GM23338 (cell line): Measurements from ENCODE around the gene EIF5A2. TPM values are rescaled to one million over a fixed set of nuclear protein-coding genes. Genes with fewer than 3 reads are reported as not detected.

ENCODE experiments used
- ATAC-seq: fragments of 200-7000 bp; cut with Tn5 transposase; 3 replicates; pipeline ENCODE4 v1.9.1; 2020
- DNase-seq: peaks from one replicate; pipeline ENCODE4 v3.0.0-alpha.2; 2015; ENCODE audit warnings: low spot score
- H2AFZ ChIP-seq: fragments of 200-600 bp; sonication (generic); 2 replicates; pipeline ENCODE4 v1.8.0; 2016; ENCODE audit warnings: antibody characterized with exemption, mild to moderate bottlenecking, moderate library complexity
- H3F3A ChIP-seq: fragments of 200-600 bp; sonication (generic); replicated peaks from 2 replicates; pipeline ENCODE4 v1.8.0; 2017; ENCODE audit warnings: antibody characterized with exemption, mixed run types, low read depth
- H3K27ac ChIP-seq: fragments of 200-600 bp; sonication (generic); 2 replicates; pipeline ENCODE4 v1.6.1; 2016; ENCODE audit warnings: low read depth
- H3K27me3 ChIP-seq: fragments of 200-600 bp; sonication (generic); 2 replicates; pipeline ENCODE4 v1.8.0; 2016; ENCODE audit warnings: mild to moderate bottlenecking, mixed run types, moderate library complexity; ENCODE audit not compliant: insufficient read depth
- H3K36me3 ChIP-seq: fragments of 200-600 bp; sonication (generic); 2 replicates; pipeline ENCODE4 v1.8.0; 2016; ENCODE audit warnings: mild to moderate bottlenecking; ENCODE audit not compliant: insufficient read depth
- H3K4me1 ChIP-seq: fragments of 200-600 bp; sonication (generic); 2 replicates; pipeline ENCODE4 v1.8.0; 2016; ENCODE audit warnings: mild to moderate bottlenecking, moderate library complexity; ENCODE audit not compliant: insufficient read depth
- H3K4me2 ChIP-seq: fragments of 200-600 bp; sonication (generic); 2 replicates; pipeline ENCODE4 v1.7.1; 2017; ENCODE audit warnings: mixed run types
- H3K4me3 ChIP-seq: fragments of 200-600 bp; sonication (generic); 2 replicates; pipeline ENCODE4 v1.6.1; 2016; ENCODE audit warnings: mixed run types
- H3K79me2 ChIP-seq: fragments of 200-600 bp; sonication (generic); replicated peaks from 2 replicates; pipeline ENCODE4 v1.8.0; 2017; ENCODE audit warnings: mild to moderate bottlenecking; ENCODE audit not compliant: insufficient read depth
- H3K9me2 ChIP-seq: fragments of 200-600 bp; sonication (generic); 2 replicates; pipeline ENCODE4 v1.8.0; 2017; ENCODE audit not compliant: insufficient read depth
- H4K20me1 ChIP-seq: fragments of 200-600 bp; sonication (generic); replicated peaks from 2 replicates; pipeline ENCODE4 v1.8.0; 2017; ENCODE audit warnings: mild to moderate bottlenecking; ENCODE audit not compliant: insufficient read depth
- H3K27ac Mint-ChIP-seq: 2 replicates; pipeline ENCODE4 v1.8.0; 2020; ENCODE audit warnings: inconsistent platforms, mild to moderate bottlenecking, moderate library complexity, mixed read lengths
- H3K27me3 Mint-ChIP-seq: 3 replicates; pipeline ENCODE4 v1.8.0; 2022; ENCODE audit warnings: low read depth, mild to moderate bottlenecking, moderate library complexity, mixed read lengths, inconsistent platforms; ENCODE audit not compliant: insufficient read depth, poor library complexity
- H3K36me3 Mint-ChIP-seq: 3 replicates; pipeline ENCODE4 v1.8.0; 2021; ENCODE audit warnings: low read depth, mild to moderate bottlenecking, inconsistent platforms, moderate library complexity, mixed read lengths
- H3K4me1 Mint-ChIP-seq: 3 replicates; pipeline ENCODE4 v1.8.0; 2020; ENCODE audit warnings: mild to moderate bottlenecking, inconsistent platforms, mixed read lengths
- H3K4me3 Mint-ChIP-seq: 3 replicates; pipeline ENCODE4 v1.8.0; 2021; ENCODE audit warnings: moderate library complexity, mild to moderate bottlenecking, inconsistent platforms, mixed read lengths
- H3K9me3 Mint-ChIP-seq: 3 replicates; pipeline ENCODE4 v1.8.0; 2020; ENCODE audit warnings: moderate library complexity, mild to moderate bottlenecking, inconsistent platforms, mixed read lengths
- CREB1 ChIP-seq: fragments of 250-450 bp; sonication (Bioruptor Pico); IDR thresholded peaks from 2 replicates; pipeline ENCODE4 v1.5.0; 2020; ENCODE audit warnings: low read depth, mild to moderate bottlenecking, moderate library complexity
- EZH2 ChIP-seq: fragments of 200-600 bp; sonication (generic); IDR thresholded peaks from one replicate; pipeline ENCODE4 v1.8.0; 2017; ENCODE audit warnings: antibody characterized with exemption, mild to moderate bottlenecking, low read depth; ENCODE audit not compliant: unreplicated experiment
- EZH2phosphoT487 ChIP-seq: fragments of 200-600 bp; sonication (generic); IDR thresholded peaks from one replicate; pipeline ENCODE4 v1.8.1; 2018; ENCODE audit warnings: antibody characterized with exemption; ENCODE audit not compliant: unreplicated experiment
- JUNB ChIP-seq: IDR thresholded peaks from one replicate; pipeline ENCODE4 v1.6.1; 2016; ENCODE audit warnings: antibody characterized with exemption; ENCODE audit not compliant: unreplicated experiment
- NANOG ChIP-seq: IDR thresholded peaks from 2 replicates; pipeline ENCODE4 v1.6.1; 2016; ENCODE audit warnings: antibody characterized with exemption, borderline replicate concordance
- POLR2AphosphoS5 ChIP-seq: IDR thresholded peaks from 2 replicates; pipeline ENCODE4 v1.6.1; 2016; ENCODE audit warnings: antibody characterized with exemption, low read depth
- STAT1 ChIP-seq: IDR thresholded peaks from one replicate; pipeline ENCODE4 v1.6.1; 2016; ENCODE audit warnings: antibody characterized with exemption; ENCODE audit not compliant: unreplicated experiment
- ZNF114 ChIP-seq: fragments of 250-450 bp; sonication (Bioruptor Pico); IDR thresholded peaks from 2 replicates; pipeline ENCODE4 v1.5.0; 2020; ENCODE audit warnings: mild to moderate bottlenecking, moderate library complexity
- ZNF331 ChIP-seq: fragments of 250-450 bp; sonication (Bioruptor Pico); IDR thresholded peaks from 2 replicates; pipeline ENCODE4 v1.5.0; 2020; ENCODE audit warnings: low read depth, mild to moderate bottlenecking, moderate library complexity
- polyA plus RNA-seq: library from polyadenylated mRNA; unstranded; fragments of >200 nt; fragmentation: Nextera tagmentation; extraction: Ambion mirVana; gene quantifications from 2 replicates; pipeline ENCODE4 v1.2.1, GENCODE V29; 2016
- total RNA-seq: library from RNA; depleted of rRNA; stranded (reverse); fragments of >200 nt; shearing (Covaris generic); gene quantifications from 2 replicates; pipeline ENCODE4 v1.2.3, GENCODE V29; 2014
- TF ChIP-seq, protein P1 (sequence below), 2 experiments: fragments of 200-600 bp in 1 of 2; sonication (generic) in 1 of 2; conservative IDR thresholded peaks; 2 replicates each; pipeline versions ENCODE4 v1.5.1 to v1.6.1; 2016 to 2017; ENCODE audit warnings: antibody characterized with exemption in 2 of 2, low read depth in 2 of 2, mild to moderate bottlenecking in 2 of 2, moderate library complexity in 1 of 2
- TF ChIP-seq, protein P2 (sequence below): fragments of 250-450 bp; sonication (Bioruptor Pico); IDR thresholded peaks from 2 replicates; pipeline ENCODE4 v1.5.0; 2020; ENCODE audit warnings: mild to moderate bottlenecking, moderate library complexity
- TF ChIP-seq, protein P3 (sequence below): IDR thresholded peaks from one replicate; pipeline ENCODE4 v1.6.1; 2018; ENCODE audit warnings: antibody characterized with exemption; ENCODE audit not compliant: unreplicated experiment
- TF ChIP-seq, protein P4 (sequence below): IDR thresholded peaks from 2 replicates; pipeline ENCODE4 v1.6.1; 2016; ENCODE audit warnings: antibody characterized with exemption

Gene EIF5A2
- total and polyA plus RNA-seq, 2 experiments from 2014 or later: 5.9 to 11.7 TPM

DNA sequence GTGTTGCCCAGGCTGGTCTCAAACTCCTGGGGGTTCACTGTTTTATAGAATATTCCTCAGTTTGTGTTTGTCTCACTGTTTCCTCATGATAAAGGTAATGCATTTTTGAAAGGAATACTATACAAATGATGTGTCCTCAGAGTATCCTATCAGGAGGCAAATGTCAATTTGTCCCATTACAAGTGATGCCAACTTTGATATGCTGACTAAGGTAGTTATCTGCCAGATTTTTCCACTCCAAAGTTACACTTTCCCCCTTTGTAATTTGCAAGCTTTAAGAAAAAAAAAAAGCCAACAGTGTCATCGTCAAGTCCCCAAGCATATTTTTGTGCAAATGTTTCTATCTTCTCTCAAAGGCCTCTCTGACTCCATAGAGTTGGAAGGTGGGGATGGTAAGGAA lies 9.0 kb downstream of the EIF5A2 start:
- Histone ChIP-seq H3K36me3 (no peaks in the 10 kb centered on the region), H2AFZ (no peak overlapping the region)
- ATAC-seq: no peak

More for the DNA sequence above, 9.0 kb downstream of the EIF5A2 start:
- no peak overlapping the region for H3K4me3 ChIP-seq
- peaks cover 23% of the 10 kb centered on the region for H3K36me3 Mint-ChIP-seq
- H3K27ac ChIP-seq: no peak overlapping the region
- H4K20me1 ChIP-seq: no peaks in the 10 kb centered on the region
- H3K4me2 ChIP-seq: no peak overlapping the region
- peaks cover 21% of the 10 kb centered on the region for H3K9me3 Mint-ChIP-seq
- no peaks in the 10 kb centered on the region for H3K27me3 Mint-ChIP-seq
- H3K9me2 ChIP-seq: 0 out of 2 replicates have a peak, but pooled peaks cover 3% of the 10 kb centered on the region
- no peak for DNase-seq
- H3K4me1 Mint-ChIP-seq: no peaks in the 10 kb centered on the region
- H3K4me1 ChIP-seq: no peaks in the 10 kb centered on the region
- no peaks in the 10 kb centered on the region for H3F3A ChIP-seq
- no peak overlapping the region for H3K4me3 Mint-ChIP-seq
- TF ChIP-seq POLR2AphosphoS5: no peak
- TF ChIP-seq JUNB: no peak
- no peak for TF ChIP-seq ZNF331 (CRISPR knock-in tag)
- no peak for TF ChIP-seq STAT1
- TF ChIP-seq, protein P1, sequence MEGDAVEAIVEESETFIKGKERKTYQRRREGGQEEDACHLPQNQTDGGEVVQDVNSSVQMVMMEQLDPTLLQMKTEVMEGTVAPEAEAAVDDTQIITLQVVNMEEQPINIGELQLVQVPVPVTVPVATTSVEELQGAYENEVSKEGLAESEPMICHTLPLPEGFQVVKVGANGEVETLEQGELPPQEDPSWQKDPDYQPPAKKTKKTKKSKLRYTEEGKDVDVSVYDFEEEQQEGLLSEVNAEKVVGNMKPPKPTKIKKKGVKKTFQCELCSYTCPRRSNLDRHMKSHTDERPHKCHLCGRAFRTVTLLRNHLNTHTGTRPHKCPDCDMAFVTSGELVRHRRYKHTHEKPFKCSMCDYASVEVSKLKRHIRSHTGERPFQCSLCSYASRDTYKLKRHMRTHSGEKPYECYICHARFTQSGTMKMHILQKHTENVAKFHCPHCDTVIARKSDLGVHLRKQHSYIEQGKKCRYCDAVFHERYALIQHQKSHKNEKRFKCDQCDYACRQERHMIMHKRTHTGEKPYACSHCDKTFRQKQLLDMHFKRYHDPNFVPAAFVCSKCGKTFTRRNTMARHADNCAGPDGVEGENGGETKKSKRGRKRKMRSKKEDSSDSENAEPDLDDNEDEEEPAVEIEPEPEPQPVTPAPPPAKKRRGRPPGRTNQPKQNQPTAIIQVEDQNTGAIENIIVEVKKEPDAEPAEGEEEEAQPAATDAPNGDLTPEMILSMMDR (conservative IDR thresholded peaks at IDR 0.05; ENCODE audit: low read depth in 2 of 2): no peak
- TF ChIP-seq, protein P2, sequence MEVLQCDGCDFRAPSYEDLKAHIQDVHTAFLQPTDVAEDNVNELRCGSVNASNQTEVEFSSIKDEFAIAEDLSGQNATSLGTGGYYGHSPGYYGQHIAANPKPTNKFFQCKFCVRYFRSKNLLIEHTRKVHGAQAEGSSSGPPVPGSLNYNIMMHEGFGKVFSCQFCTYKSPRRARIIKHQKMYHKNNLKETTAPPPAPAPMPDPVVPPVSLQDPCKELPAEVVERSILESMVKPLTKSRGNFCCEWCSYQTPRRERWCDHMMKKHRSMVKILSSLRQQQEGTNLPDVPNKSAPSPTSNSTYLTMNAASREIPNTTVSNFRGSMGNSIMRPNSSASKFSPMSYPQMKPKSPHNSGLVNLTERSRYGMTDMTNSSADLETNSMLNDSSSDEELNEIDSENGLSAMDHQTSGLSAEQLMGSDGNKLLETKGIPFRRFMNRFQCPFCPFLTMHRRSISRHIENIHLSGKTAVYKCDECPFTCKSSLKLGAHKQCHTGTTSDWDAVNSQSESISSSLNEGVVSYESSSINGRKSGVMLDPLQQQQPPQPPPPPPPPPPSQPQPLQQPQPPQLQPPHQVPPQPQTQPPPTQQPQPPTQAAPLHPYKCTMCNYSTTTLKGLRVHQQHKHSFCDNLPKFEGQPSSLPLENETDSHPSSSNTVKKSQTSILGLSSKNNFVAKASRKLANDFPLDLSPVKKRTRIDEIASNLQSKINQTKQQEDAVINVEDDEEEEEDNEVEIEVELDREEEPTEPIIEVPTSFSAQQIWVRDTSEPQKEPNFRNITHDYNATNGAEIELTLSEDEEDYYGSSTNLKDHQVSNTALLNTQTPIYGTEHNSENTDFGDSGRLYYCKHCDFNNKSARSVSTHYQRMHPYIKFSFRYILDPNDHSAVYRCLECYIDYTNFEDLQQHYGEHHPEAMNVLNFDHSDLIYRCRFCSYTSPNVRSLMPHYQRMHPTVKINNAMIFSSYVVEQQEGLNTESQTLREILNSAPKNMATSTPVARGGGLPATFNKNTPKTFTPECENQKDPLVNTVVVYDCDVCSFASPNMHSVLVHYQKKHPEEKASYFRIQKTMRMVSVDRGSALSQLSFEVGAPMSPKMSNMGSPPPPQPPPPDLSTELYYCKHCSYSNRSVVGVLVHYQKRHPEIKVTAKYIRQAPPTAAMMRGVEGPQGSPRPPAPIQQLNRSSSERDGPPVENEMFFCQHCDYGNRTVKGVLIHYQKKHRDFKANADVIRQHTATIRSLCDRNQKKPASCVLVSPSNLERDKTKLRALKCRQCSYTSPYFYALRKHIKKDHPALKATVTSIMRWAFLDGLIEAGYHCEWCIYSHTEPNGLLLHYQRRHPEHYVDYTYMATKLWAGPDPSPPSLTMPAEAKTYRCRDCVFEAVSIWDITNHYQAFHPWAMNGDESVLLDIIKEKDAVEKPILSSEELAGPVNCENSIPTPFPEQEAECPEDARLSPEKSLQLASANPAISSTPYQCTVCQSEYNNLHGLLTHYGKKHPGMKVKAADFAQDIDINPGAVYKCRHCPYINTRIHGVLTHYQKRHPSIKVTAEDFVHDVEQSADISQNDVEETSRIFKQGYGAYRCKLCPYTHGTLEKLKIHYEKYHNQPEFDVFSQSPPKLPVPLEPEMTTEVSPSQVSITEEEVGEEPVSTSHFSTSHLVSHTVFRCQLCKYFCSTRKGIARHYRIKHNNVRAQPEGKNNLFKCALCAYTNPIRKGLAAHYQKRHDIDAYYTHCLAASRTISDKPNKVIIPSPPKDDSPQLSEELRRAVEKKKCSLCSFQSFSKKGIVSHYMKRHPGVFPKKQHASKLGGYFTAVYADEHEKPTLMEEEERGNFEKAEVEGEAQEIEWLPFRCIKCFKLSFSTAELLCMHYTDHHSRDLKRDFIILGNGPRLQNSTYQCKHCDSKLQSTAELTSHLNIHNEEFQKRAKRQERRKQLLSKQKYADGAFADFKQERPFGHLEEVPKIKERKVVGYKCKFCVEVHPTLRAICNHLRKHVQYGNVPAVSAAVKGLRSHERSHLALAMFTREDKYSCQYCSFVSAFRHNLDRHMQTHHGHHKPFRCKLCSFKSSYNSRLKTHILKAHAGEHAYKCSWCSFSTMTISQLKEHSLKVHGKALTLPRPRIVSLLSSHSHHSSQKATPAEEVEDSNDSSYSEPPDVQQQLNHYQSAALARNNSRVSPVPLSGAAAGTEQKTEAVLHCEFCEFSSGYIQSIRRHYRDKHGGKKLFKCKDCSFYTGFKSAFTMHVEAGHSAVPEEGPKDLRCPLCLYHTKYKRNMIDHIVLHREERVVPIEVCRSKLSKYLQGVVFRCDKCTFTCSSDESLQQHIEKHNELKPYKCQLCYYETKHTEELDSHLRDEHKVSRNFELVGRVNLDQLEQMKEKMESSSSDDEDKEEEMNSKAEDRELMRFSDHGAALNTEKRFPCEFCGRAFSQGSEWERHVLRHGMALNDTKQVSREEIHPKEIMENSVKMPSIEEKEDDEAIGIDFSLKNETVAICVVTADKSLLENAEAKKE: no peak
- TF ChIP-seq ZNF114 (CRISPR knock-in tag): no peak
- no peak for TF ChIP-seq EZH2phosphoT487
- no peak for TF ChIP-seq NANOG
- TF ChIP-seq, protein P3, sequence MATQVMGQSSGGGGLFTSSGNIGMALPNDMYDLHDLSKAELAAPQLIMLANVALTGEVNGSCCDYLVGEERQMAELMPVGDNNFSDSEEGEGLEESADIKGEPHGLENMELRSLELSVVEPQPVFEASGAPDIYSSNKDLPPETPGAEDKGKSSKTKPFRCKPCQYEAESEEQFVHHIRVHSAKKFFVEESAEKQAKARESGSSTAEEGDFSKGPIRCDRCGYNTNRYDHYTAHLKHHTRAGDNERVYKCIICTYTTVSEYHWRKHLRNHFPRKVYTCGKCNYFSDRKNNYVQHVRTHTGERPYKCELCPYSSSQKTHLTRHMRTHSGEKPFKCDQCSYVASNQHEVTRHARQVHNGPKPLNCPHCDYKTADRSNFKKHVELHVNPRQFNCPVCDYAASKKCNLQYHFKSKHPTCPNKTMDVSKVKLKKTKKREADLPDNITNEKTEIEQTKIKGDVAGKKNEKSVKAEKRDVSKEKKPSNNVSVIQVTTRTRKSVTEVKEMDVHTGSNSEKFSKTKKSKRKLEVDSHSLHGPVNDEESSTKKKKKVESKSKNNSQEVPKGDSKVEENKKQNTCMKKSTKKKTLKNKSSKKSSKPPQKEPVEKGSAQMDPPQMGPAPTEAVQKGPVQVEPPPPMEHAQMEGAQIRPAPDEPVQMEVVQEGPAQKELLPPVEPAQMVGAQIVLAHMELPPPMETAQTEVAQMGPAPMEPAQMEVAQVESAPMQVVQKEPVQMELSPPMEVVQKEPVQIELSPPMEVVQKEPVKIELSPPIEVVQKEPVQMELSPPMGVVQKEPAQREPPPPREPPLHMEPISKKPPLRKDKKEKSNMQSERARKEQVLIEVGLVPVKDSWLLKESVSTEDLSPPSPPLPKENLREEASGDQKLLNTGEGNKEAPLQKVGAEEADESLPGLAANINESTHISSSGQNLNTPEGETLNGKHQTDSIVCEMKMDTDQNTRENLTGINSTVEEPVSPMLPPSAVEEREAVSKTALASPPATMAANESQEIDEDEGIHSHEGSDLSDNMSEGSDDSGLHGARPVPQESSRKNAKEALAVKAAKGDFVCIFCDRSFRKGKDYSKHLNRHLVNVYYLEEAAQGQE: no peak
- no peak for TF ChIP-seq CREB1 (CRISPR knock-in tag)
- TF ChIP-seq, protein P4, sequence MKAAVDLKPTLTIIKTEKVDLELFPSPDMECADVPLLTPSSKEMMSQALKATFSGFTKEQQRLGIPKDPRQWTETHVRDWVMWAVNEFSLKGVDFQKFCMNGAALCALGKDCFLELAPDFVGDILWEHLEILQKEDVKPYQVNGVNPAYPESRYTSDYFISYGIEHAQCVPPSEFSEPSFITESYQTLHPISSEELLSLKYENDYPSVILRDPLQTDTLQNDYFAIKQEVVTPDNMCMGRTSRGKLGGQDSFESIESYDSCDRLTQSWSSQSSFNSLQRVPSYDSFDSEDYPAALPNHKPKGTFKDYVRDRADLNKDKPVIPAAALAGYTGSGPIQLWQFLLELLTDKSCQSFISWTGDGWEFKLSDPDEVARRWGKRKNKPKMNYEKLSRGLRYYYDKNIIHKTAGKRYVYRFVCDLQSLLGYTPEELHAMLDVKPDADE: no peak
- TF ChIP-seq EZH2: no peak
- H3K27ac Mint-ChIP-seq: no peak overlapping the region
- no peaks in the 10 kb centered on the region for H3K27me3 ChIP-seq
- H3K79me2 ChIP-seq: no peaks in the 10 kb centered on the region
